GM10847 (cell line): ENCODE results near the gene SHISA9.

Source experiments
- POLR2A ChIP-seq: IDR thresholded peaks from 2 replicates; pipeline ENCODE4 v1.6.1; 2011; ENCODE audit not compliant: insufficient read length; ENCODE audit errors: extremely low read depth

The SHISA9 gene

DNA sequence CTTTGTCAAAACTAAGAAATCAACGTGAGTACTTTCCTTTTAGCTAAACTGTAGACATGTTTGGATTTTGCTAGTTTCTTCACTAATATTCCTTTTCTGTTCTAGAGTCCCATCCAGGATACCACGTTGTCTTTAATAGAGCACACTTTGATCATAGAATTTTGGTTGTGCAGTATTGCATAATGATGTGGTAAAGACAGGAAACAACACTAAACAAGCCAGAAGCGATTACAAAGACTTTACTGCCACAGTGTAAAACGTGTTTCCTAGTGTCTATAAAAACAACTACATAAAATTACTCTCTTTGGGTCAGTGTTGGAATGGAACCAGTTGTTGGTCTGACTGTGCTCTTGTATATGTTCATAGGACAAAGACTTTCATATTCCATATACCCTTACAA, 19.3 kb downstream of the SHISA9 start:
- TF ChIP-seq POLR2A = no peak

DNA sequence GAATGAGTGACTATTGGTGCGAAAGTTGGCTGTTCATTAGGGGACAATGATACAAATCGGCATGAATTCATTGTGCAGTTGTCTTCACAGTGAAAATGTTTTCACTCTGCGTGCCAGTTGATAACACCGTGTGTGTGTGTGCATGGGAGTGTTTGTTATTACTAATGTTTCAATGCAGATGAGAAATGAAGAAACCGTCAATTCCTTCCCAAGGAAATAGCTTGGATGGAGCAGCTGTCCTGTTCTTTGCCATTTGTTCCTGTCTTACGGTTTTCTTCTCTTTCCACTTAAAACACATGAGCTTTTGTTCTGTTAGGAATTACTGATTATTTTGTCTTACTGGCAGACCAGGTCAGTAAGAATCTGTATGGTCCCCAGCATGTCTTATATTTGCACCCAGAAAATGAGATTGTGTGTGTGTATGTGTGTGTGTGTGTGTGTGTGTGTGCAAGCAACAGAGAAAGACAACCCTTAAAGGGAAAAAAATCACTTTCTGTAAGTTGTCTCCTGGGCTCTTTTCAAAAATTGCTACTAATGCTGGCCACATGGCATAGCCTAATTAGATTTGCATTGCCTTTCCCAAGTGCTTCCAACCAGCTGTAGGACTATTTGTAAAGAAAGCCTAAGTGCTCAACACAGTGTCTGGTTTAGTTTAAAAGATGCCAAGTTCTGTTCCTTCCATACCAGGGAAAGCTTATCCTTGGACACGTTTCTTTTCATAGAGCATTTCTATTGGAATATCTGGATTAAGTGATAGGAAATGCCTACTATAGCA, 23.8 kb downstream of the SHISA9 start:
- no peak for TF ChIP-seq POLR2A

DNA sequence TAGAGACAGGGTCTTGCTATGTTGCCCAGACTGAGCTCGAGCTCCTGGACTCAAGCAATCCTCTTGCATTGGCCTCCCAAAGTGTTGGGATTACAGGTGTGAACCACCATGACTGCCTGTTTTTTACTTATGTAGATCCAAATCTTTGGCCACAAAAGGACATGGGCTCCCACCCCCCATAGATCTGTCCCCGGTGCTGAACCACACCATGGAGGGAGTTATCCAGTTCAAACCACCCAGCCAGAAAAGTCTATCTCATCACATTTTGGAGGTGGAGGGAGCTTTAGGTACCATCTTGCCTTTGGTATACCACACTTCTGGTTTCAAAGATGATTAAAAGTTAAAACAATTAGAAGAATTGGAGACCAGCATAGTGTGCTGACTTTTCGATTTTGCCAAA, 26.2 kb downstream of the SHISA9 start:
- no peak for TF ChIP-seq POLR2A

- no peak for TF ChIP-seq POLR2A
Measured at GRCh38 chr16:12930881-12931280, 29.5 kb downstream of the SHISA9 start.

DNA sequence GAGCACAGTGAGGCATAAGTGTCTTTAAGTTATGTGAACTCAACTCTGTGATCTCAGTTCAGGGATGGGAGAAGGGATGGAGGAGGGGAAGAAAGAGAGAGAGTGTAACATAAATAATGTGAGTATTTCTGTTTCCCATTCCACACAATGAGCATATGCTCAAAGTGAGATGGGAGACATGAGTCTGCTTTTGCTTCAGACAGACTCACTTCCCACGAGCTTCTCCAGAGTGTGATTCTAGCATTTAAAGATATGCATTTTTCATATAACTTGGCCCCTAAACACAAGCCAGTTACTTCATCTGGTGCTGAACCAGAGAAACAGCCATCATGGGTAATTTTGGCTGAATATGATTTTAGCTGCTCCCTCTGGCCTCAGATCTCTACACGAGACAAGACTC, 35.0 kb downstream of the SHISA9 start:
- no peak for TF ChIP-seq POLR2A

DNA sequence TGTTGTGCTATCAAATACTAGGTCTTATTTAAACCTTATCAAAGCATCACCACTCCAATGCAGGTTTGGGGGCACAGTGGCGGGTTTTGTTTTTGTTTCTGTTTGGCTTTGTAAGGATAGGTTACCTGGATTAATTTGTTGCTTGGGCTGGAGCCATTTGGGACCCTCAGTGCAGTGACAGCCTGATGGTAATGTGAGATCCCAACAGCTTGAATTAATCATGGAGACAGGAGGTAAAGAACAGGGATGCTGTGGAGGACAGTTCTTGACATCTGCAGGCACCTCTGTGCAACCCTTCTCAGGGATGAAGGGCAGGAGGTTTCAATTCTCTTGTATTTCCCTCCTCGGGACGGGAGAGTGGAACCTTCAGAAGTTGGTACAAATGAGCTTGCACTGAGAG, 40.5 kb downstream of the SHISA9 start:
- no peak for TF ChIP-seq POLR2A

GRCh38 chr16:12942861-12943260, 41.5 kb downstream of the SHISA9 start:
- no peak for TF ChIP-seq POLR2A

DNA sequence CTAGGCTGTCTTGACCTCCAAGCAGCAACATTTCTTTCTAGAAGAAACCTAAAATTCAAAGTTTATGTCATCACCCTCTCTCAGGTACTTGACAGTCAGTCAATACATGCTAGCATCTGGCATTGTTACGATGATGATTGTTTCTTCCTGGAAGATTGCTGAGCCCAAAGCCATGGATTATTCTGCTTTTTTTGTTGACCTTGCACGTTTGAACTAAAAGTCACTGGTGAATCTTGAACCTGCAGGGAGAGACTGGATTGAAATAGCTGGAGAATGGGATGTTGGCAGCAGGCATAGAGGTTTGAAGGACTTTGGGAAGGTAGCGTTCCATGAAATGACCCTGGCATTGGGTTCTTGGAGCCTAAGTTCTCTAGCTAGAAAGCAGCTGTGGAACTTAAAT, 42.9 kb downstream of the SHISA9 start:
- no peak for TF ChIP-seq POLR2A

DNA sequence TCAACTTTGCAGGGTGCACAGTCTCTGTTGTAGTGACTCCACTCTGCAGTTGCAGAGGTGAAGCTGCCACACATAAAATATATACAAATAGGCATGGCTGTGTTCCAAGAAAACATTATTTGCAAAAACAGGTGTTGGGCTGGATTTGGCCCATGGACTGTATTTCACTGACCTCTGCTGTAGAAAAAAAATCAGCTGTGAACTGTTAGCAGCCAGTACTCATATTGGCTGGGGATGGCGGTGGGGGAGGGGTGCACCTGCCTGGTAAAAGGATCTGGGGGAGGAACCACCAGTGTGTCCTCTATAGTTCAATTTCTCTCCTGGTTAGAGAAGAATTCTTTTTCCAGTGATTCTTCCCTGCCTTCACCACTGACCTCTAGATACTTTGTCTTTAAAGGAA, 50.0 kb downstream of the SHISA9 start:
- no peak for TF ChIP-seq POLR2A

- no peak for TF ChIP-seq POLR2A
Measured at GRCh38 chr16:12951976-12952375, 50.6 kb downstream of the SHISA9 start.

DNA sequence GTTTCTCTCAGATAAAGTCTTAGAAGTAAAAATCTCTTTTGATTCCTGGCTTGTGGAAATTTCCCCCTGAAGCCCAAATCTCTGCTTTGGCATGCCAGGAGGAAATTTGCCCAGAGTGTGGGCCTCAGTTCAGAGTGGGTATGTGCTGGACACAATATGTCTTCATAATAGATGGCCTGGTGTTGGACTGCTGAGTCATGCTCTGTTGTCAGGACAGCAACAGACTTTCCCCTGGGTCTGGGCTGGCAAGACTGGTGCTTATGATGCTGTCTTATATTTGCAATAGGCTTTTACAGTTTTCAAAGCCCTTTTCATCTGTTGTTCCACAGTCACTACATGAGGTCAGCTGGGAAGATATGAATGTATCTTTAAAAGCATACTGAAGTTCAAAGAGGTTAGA, 57.0 kb downstream of the SHISA9 start:
- no peak for TF ChIP-seq POLR2A

GRCh38 chr16:12959072-12959471, 57.7 kb downstream of the SHISA9 start:
- no peak for TF ChIP-seq POLR2A

DNA sequence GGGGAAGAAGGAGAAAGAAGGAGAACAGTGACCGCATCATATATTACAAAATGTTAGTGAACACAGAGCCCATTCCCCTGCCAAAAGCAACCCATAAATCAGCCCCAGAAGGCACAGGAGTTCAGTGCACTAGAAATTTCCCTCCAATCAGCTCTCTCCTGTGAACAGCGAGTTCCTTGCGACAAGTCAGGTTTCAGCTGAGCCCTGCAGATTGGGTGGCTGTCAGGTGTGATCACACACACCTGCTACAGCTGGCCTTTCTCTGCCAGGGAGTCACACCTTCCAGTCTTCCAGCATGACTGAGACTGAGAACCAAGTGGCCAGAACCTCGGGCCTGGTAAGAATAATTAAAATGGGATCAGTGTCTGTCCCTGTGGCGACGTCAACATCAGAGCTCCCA, 60.2 kb downstream of the SHISA9 start:
- no peak for TF ChIP-seq POLR2A

- no peak for TF ChIP-seq POLR2A
Measured at GRCh38 chr16:12964461-12964860, 63.1 kb downstream of the SHISA9 start.

DNA sequence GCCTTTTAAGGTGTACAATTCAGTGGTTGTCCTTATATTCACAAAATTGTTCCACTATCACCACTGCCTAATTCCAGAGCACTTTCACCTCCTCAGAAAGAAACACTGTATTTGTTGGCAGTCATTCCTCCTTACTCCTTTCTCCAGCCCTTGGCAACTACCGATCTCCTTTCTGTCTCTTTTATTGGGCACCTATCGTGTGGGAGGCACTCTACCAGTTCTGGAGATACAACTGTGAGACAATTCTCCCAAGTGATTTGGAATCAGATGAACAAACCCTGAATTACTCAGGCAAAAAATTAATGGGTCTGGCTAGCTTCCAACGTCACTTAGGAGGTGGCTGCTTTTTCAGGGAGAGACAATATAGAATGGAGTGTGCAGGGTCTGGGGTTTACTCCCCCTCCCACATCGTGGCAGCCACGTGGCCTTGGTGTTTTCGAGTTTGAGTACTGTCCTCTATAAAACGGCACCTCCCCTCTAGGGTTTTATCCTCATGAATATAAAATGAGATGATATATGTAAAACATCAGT, 63.9 kb downstream of the SHISA9 start:
- TF ChIP-seq POLR2A = no peak

GRCh38 chr16:12971241-12971640, 69.8 kb downstream of the SHISA9 start:
- no peak for TF ChIP-seq POLR2A

- TF ChIP-seq POLR2A = no peak
Measured at GRCh38 chr16:12972246-12972645, 70.8 kb downstream of the SHISA9 start.
